Kidney (tissue), 14 donors: Measurements from ENCODE around the gene BACE1. TPM values are rescaled to one million over a fixed set of nuclear protein-coding genes. Genes with fewer than 3 reads are reported as not detected.

Source experiments
- DNase-seq, 5 donors: peaks; one replicate each; pipeline ENCODE4 v3.0.0-alpha.2; 2013 to 2020
- FAIRE-seq: peaks from 2 replicates; lab custom pipeline; 2012; peaks lifted over from hg19 to GRCh38; lab: Jason Lieb, UNC
- H3K27ac ChIP-seq, 2 donors: one replicate each; pipeline ENCODE4 v1.7.0; 2013; ENCODE audit warnings: low read depth in 2 of 2, low read length in 2 of 2, inconsistent platforms in 1 of 2
- H3K27me3 ChIP-seq: one replicate; pipeline ENCODE4 v1.7.1; 2013; ENCODE audit warnings: low read length, inconsistent platforms; ENCODE audit not compliant: control insufficient read depth, insufficient read depth
- H3K36me3 ChIP-seq, 3 donors: one replicate each; pipeline versions ENCODE4 v1.7.0 to v1.7.1; 2013; ENCODE audit warnings: low read length in 3 of 3, control low read depth in 1 of 3, inconsistent platforms in 1 of 3; ENCODE audit not compliant: insufficient read depth in 3 of 3, control insufficient read depth in 2 of 3
- H3K4me1 ChIP-seq, 3 donors: one replicate each; pipeline versions ENCODE4 v1.7.0 to v1.7.1; 2013; ENCODE audit warnings: low read length in 3 of 3, inconsistent platforms in 1 of 3, low read depth in 1 of 3; ENCODE audit not compliant: control insufficient read depth in 2 of 3, insufficient read depth in 2 of 3
- H3K4me3 ChIP-seq, 3 donors: one replicate each; pipeline versions ENCODE4 v1.7.0 to v1.8.1; 2013; ENCODE audit warnings: low read length in 3 of 3, control low read depth in 1 of 3, inconsistent platforms in 1 of 3
- H3K9ac ChIP-seq, 3 donors: one replicate each; pipeline versions ENCODE4 v1.7.0 to v1.7.1; 2013; ENCODE audit warnings: low read length in 3 of 3, control low read depth in 1 of 3, inconsistent platforms in 1 of 3
- H3K9me3 ChIP-seq, 3 donors: one replicate each; pipeline versions ENCODE4 v1.7.0 to v1.7.1; 2013; ENCODE audit warnings: low read length in 3 of 3, control low read depth in 1 of 3, inconsistent platforms in 1 of 3; ENCODE audit not compliant: control insufficient read depth in 2 of 3, insufficient read depth in 1 of 3
- CTCF ChIP-seq: IDR thresholded peaks from 3 replicates; pipeline ENCODE4 v1.5.1; 2012; ENCODE audit warnings: mild to moderate bottlenecking, moderate library complexity, borderline replicate concordance; ENCODE audit not compliant: insufficient read depth; ENCODE audit errors: extremely low read depth
- intact Hi-C: fragments of 100-400 bp; cut with DNase I; formaldehyde crosslinking; loops from one replicate; pipeline ENCODE4 v1.11.1; 2022
- polyA plus RNA-seq: library from polyadenylated mRNA; stranded (reverse); fragments of 350-450 nt; fragmentation: Illumina TruSeq; extraction: RNeasy Lipid Tissue Mini Kit (QIAGEN cat#74804); gene quantifications from one replicate; pipeline ENCODE4 v1.2.3, GENCODE V29; 2014; ENCODE audit warnings: low read depth, low replicate concordance; ENCODE audit not compliant: insufficient read depth
- total RNA-seq: library from RNA; stranded (reverse); fragmentation: NEBNext Ultra II Directional; extraction: Animal tissue kit (Norgen Biotek cat#: 25700); gene quantifications from one replicate; pipeline ENCODE4 v1.2.1, GENCODE V29; 2021
- donor health status: control.
- donor health status: control.
- donor health status: control.
- donor health status: control.
- donor health status: control.
- donor health status: DM: yes; HTN: yes; CAD: no.
- donor health status: Normal renal cell carcinoma (clear cell type).

Gene BACE1
- total and polyA plus RNA-seq, 2 donors from 2014 or later, result 11.7 to 24.5 TPM

GRCh38 chr11:117303101-117303500 lies 13.0 kb downstream of the BACE1 start:
- no peak for TF ChIP-seq CTCF
- H3K9ac ChIP-seq, result no peak overlapping the region
- DNase-seq (no peak), FAIRE-seq (no peak)
- no peak overlapping the region for H3K4me3 ChIP-seq
- intact Hi-C loops, result no loop called here
- H3K27ac ChIP-seq, result no peak overlapping the region
- peaks cover 0 to 19% (median 12%) of the 10 kb centered on the region in 3 donors for H3K4me1 ChIP-seq
- no peaks in the 10 kb centered on the region for H3K36me3 ChIP-seq
- H3K27me3 ChIP-seq, result no peaks in the 10 kb centered on the region
- no peaks in the 10 kb centered on the region for H3K9me3 ChIP-seq

- intact Hi-C loops, result no loop called here
- FAIRE-seq (no peak), DNase-seq (no peak)
- no peaks in the 10 kb centered on the region for H3K9me3 ChIP-seq
- H3K4me1 ChIP-seq, result peaks cover 0 to 19% (median 12%) of the 10 kb centered on the region in 3 donors
- no peak overlapping the region for H3K4me3 ChIP-seq
- no peak for TF ChIP-seq CTCF
- H3K9ac ChIP-seq, result no peak overlapping the region
- H3K27me3 ChIP-seq, result no peaks in the 10 kb centered on the region
- H3K36me3 ChIP-seq, result no peaks in the 10 kb centered on the region
- H3K27ac ChIP-seq, result no peak overlapping the region
Measured at GRCh38 chr11:117302228-117302627, 13.8 kb downstream of the BACE1 start.

- FAIRE-seq (no peak), DNase-seq (peak in 4 of 5 donors; percentile 71 to 92 (median 83))
- H3K9me3 ChIP-seq, result no peaks in the 10 kb centered on the region
- H3K4me1 ChIP-seq, result peaks cover 0 to 19% (median 12%) of the 10 kb centered on the region in 3 donors
- H3K27me3 ChIP-seq, result no peaks in the 10 kb centered on the region
- H3K36me3 ChIP-seq, result peaks cover 0 to 4% (median 0%) of the 10 kb centered on the region in 3 donors
- peak overlapping the region in 1 of 3 donors; percentile 65 for H3K9ac ChIP-seq
- H3K27ac ChIP-seq, result no peak overlapping the region
- intact Hi-C loops, result no loop called here
- H3K4me3 ChIP-seq, result peak overlapping the region in 1 of 3 donors; percentile 29
- TF ChIP-seq CTCF, result no peak
Measured at GRCh38 chr11:117300773-117301172, 15.3 kb downstream of the BACE1 start.

DNA sequence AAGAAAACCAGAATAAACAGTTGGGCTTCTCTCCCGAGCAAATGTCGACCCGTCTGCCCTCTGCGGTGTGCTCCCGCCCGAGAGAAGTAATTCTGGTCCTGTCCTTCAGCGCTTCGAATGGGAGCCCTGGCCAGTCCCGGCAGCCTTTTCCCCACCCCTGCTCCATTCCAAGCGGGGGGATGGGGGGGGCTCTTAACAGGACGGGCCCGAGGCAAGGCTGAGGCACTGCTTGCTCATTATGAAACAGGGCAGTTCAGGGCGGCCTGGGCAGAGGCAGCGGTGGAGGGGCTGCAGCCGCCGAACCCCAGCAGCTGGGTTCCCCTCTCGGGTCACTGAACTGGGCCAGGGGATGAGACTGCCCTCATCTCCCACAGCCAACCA lies 15.8 kb downstream of the BACE1 start:
- Histone ChIP-seq H3K36me3 (peaks cover 0 to 4% (median 0%) of the 10 kb centered on the region in 3 donors), H3K27ac (peak overlapping the region; percentile 41 to 51), H3K4me3 (peak overlapping the region in 1 of 3 donors; percentile 29), H3K9me3 (no peaks in the 10 kb centered on the region), H3K9ac (peak overlapping the region in 1 of 3 donors; percentile 65), H3K4me1 (peaks cover 0 to 19% (median 12%) of the 10 kb centered on the region in 3 donors), H3K27me3 (no peaks in the 10 kb centered on the region)
- intact Hi-C loops, result no loop called here
- no peak for FAIRE-seq
- DNase-seq, result peak; percentile 87 to 95 (median 89)
- no peak for TF ChIP-seq CTCF
